ENCODE measurements around the gene VWA5B2. TPM values are rescaled to one million over a fixed set of nuclear protein-coding genes. Genes with fewer than 3 reads are reported as not detected.

Gene VWA5B2
- total RNA-seq, 1 donor from 2014 or later, result not detected

- TF ChIP-seq, protein P1, sequence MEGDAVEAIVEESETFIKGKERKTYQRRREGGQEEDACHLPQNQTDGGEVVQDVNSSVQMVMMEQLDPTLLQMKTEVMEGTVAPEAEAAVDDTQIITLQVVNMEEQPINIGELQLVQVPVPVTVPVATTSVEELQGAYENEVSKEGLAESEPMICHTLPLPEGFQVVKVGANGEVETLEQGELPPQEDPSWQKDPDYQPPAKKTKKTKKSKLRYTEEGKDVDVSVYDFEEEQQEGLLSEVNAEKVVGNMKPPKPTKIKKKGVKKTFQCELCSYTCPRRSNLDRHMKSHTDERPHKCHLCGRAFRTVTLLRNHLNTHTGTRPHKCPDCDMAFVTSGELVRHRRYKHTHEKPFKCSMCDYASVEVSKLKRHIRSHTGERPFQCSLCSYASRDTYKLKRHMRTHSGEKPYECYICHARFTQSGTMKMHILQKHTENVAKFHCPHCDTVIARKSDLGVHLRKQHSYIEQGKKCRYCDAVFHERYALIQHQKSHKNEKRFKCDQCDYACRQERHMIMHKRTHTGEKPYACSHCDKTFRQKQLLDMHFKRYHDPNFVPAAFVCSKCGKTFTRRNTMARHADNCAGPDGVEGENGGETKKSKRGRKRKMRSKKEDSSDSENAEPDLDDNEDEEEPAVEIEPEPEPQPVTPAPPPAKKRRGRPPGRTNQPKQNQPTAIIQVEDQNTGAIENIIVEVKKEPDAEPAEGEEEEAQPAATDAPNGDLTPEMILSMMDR (conservative IDR thresholded peaks at IDR 0.05; ENCODE audit: low read depth, low read length), result no peak
- DNase-seq (ENCODE audit: low read depth), result no peak
- no peak overlapping the region for H3K4me3 ChIP-seq (ENCODE audit: low read depth, low read length)
Observed at GRCh38 chr3:184255291-184256039, 26.1 kb downstream of the VWA5B2 start.

DNA sequence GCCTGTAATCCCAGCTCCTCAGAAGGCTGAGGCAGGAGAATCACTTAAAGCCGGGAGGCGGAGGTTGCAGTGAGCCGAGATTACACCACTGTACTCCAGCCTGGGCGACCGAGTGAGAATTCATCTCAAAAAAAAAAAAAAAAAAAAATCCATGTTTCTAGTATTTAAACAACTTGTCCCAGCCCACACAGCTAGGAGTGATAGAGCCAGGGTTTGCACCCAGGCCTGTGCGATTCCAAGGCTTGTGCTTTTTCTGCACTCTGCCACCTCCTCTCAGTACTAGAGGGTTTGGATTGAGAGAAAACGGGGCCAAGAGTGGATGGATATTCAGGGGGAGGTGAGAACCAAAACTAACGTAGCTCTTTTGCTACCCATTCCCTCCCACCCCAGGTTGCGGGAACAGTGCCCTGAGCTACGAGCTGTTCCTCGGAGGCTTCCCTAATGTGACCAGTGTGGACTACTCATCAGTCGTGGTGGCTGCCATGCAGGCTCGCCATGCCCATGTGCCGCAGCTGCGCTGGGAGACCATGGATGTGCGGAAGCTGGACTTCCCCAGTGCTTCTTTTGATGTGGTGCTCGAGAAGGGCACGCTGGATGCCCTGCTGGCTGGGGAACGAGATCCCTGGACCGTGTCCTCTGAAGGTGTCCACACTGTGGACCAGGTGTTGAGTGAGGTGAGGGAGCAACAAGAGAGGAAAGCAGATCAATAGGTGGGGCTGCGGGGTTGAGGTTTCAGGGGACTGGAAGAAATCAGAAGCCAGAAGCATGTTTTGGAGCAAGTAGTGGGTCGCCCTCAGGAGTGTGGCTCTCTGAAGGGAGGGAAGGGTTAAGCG, 27.9 kb downstream of the VWA5B2 start:
- TF ChIP-seq, protein P1 (conservative IDR thresholded peaks at IDR 0.05; ENCODE audit: low read depth, low read length), result no peak
- no peak overlapping the region for H3K4me3 ChIP-seq (ENCODE audit: low read depth, low read length)
- DNase-seq (ENCODE audit: low read depth), result no peak

- no peak for DNase-seq (ENCODE audit: low read depth)
- H3K4me3 ChIP-seq (ENCODE audit: low read depth, low read length), result no peak overlapping the region
- TF ChIP-seq, protein P1 (conservative IDR thresholded peaks at IDR 0.05; ENCODE audit: low read depth, low read length), result no peak
Observed at GRCh38 chr3:184258926-184259325, 29.5 kb downstream of the VWA5B2 start.

DNA sequence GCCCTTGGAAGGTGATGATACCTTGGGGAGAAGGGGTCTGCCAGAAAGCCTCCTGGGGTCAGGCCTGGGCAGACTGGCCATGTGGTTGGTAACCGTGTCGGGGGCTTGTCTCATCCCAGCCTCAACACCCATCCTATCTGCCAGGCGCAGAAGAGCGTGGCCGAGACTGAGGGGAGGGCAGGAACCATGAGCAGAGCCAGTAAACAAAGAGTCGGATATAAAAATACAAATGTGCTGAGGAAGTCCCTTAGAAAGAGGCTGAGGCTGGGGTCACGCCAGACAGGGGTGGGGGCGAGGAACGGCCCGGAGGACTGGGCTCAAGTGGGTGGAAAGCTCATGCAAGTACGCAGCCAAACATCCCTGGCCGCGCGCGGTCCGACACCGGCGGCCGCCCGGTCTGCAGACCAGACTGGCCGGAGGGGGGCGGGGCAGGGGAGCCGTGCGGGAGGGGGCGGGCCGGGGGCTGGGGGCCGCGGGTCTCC, 30.1 kb downstream of the VWA5B2 start:
- no peak for DNase-seq (ENCODE audit: low read depth)
- TF ChIP-seq, protein P1 (conservative IDR thresholded peaks at IDR 0.05; ENCODE audit: low read depth, low read length), result no peak
- H3K4me3 ChIP-seq (ENCODE audit: low read depth, low read length), result no peak overlapping the region

DNA sequence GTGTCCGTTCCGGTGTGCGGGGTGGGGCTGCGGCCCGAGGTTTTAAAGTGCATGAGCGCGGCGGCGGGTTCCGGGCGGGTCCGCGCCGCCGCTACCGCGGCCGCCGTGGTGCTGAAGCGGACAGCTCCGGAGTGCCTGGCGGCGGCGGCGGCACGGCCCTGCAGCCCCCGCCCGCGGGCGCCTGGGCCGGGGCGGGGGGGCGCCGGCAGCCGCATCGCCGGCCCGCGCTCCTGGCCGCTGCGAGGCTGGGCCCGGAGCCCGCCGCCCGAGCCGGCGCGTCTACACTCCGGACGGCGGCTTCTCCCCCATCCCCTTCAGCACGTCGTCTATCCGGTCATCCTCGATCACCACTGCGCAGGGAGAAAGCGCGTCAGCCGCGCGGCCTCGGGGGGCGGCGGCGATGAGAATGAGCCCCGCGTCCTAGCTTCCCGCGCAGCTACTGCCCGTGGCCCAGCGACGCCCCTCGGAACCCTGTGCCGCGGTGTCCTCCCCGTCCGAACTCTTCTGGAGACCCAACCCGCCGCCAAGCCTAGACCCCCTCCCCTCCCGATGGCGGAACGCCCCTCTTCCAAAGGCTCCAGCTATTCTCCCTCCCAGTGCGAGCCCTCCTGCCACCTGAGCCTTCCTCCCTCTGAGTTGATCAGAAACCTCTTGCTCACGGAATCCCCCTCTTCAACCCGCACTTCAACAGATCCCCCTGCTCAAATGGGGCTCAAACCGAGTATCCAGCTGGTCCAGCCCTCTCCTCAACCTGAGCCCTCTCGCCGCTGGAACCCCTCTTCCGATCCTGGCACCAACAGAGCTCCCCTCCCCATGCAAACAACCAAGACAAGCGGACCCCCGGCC, 30.7 kb downstream of the VWA5B2 start:
- peak overlapping the region; percentile 58 for H3K4me3 ChIP-seq (ENCODE audit: low read depth, low read length)
- TF ChIP-seq, protein P1 (conservative IDR thresholded peaks at IDR 0.05; ENCODE audit: low read depth, low read length), result no peak
- no peak for DNase-seq (ENCODE audit: low read depth)

GRCh38 chr3:184260724-184261269, 31.4 kb downstream of the VWA5B2 start:
- peak overlapping the region; percentile 58 for H3K4me3 ChIP-seq (ENCODE audit: low read depth, low read length)
- TF ChIP-seq, protein P1 (conservative IDR thresholded peaks at IDR 0.05; ENCODE audit: low read depth, low read length), result no peak
- no peak for DNase-seq (ENCODE audit: low read depth)

Data from epithelial cell of proximal tubule (primary cell).